IMR-90 (cell line): ENCODE data around the gene DDIAS. TPM values are rescaled to one million over a fixed set of nuclear protein-coding genes. Genes with fewer than 3 reads are reported as not detected.

Source experiments
- ATAC-seq: fragments of 200-7000 bp; cut with Tn5 transposase; 2 replicates; pipeline ENCODE4 v1.9.1; 2020; ENCODE audit warnings: low read depth, mild to moderate bottlenecking, moderate library complexity
- BruUV-seq: library from RNA; stranded (reverse); fragments of 400-500 nt; replicated peaks from 2 replicates; lab custom pipeline; 2021; lab: Mats Ljungman, UMichigan
- CTCF ChIA-PET: fragments of 300-600 bp; formaldehyde crosslinking; extraction: SDS; loops from one replicate; lab custom pipeline; 2021; ENCODE audit warnings: antibody characterized with exemption; lab: Yijun Ruan, JAX
- POLR2A ChIA-PET: fragments of 300-600 bp; sonication (Branson Sonifier 250); formaldehyde crosslinking; loops from one replicate; lab custom pipeline; 2022; ENCODE audit warnings: antibody characterized with exemption; ENCODE audit not compliant: unreplicated experiment; lab: Charles Lee
- DNase-seq: peaks from one replicate; pipeline ENCODE4 v3.0.0; 2013
- H2AFZ ChIP-seq: replicated peaks from 2 replicates; pipeline ENCODE3; 2013; ENCODE audit warnings: low read length, mild to moderate bottlenecking; ENCODE audit not compliant: poor library complexity
- H2AK5ac ChIP-seq: 2 replicates; pipeline ENCODE4 v1.6.1; 2013; ENCODE audit warnings: low read depth, low read length, inconsistent platforms
- H2AK9ac ChIP-seq: replicated peaks from 2 replicates; pipeline ENCODE3; 2013; ENCODE audit warnings: mild to moderate bottlenecking, low read depth, low read length, moderate library complexity; ENCODE audit not compliant: poor library complexity
- H2BK120ac ChIP-seq: 2 replicates; pipeline ENCODE4 v1.6.1; 2013; ENCODE audit warnings: low read depth, low read length, inconsistent platforms
- H2BK15ac ChIP-seq: 3 replicates; pipeline ENCODE4 v1.6.1; 2013; ENCODE audit warnings: low read depth, low read length, inconsistent platforms
- H2BK20ac ChIP-seq: 2 replicates; pipeline ENCODE4 v1.6.1; 2013; ENCODE audit warnings: low read depth, mild to moderate bottlenecking, inconsistent platforms, low read length, moderate library complexity
- H2BK5ac ChIP-seq: 2 replicates; pipeline ENCODE4 v1.6.1; 2013; ENCODE audit warnings: mild to moderate bottlenecking, low read depth, low read length, inconsistent platforms; ENCODE audit not compliant: poor library complexity, severe bottlenecking
- H3K14ac ChIP-seq: replicated peaks from 2 replicates; pipeline ENCODE4 v1.6.1; 2013; ENCODE audit warnings: low read depth, low read length, inconsistent platforms
- H3K18ac ChIP-seq: 2 replicates; pipeline ENCODE4 v1.6.1; 2013; ENCODE audit warnings: low read depth, low read length, control low read depth
- H3K23ac ChIP-seq: 2 replicates; pipeline ENCODE4 v1.6.1; 2013; ENCODE audit warnings: low read depth, low read length, inconsistent platforms
- H3K27ac ChIP-seq: 2 replicates; pipeline ENCODE4 v1.5.1; 2013; ENCODE audit warnings: mild to moderate bottlenecking, control low read depth, low read length; ENCODE audit not compliant: insufficient read depth
- H3K27me3 ChIP-seq: 2 replicates; pipeline ENCODE4 v1.6.1; 2013; ENCODE audit warnings: low read length; ENCODE audit not compliant: control insufficient read depth, insufficient read depth
- H3K36me3 ChIP-seq: 2 replicates; pipeline ENCODE4 v1.6.1; 2013; ENCODE audit warnings: low read length, mixed read lengths; ENCODE audit not compliant: control insufficient read depth, insufficient read depth
- H3K4ac ChIP-seq: 2 replicates; pipeline ENCODE4 v1.6.1; 2013; ENCODE audit warnings: low read depth, low read length, inconsistent platforms
- H3K4me1 ChIP-seq: 2 replicates; pipeline ENCODE4 v1.6.1; 2013; ENCODE audit warnings: low read length, mixed read lengths; ENCODE audit not compliant: control insufficient read depth, insufficient read depth
- H3K4me2 ChIP-seq: 2 replicates; pipeline ENCODE4 v1.6.1; 2013; ENCODE audit warnings: low read depth, mild to moderate bottlenecking, control low read depth, low read length, moderate library complexity
- H3K4me3 ChIP-seq: 2 replicates; pipeline ENCODE4 v1.5.1; 2013; ENCODE audit warnings: low read depth, mild to moderate bottlenecking, control low read depth, low read length, moderate library complexity; ENCODE audit not compliant: insufficient read depth
- H3K56ac ChIP-seq: 2 replicates; pipeline ENCODE4 v1.6.1; 2013; ENCODE audit warnings: low read length, inconsistent platforms; ENCODE audit not compliant: insufficient read depth; ENCODE audit errors: extremely low read depth
- H3K79me1 ChIP-seq, 2 experiments: 2 replicates each; pipeline ENCODE4 v1.6.1; 2013; ENCODE audit warnings: low read length in 2 of 2, inconsistent platforms in 1 of 2, low read depth in 1 of 2
- H3K9ac ChIP-seq: 2 replicates; pipeline ENCODE4 v1.6.1; 2013; ENCODE audit warnings: low read depth, low read length, control low read depth
- H3K9me1 ChIP-seq: 2 replicates; pipeline ENCODE4 v1.6.1; 2013; ENCODE audit warnings: low read length, inconsistent platforms; ENCODE audit not compliant: insufficient read depth
- H3K9me3 ChIP-seq: 2 replicates; pipeline ENCODE4 v1.6.1; 2013; ENCODE audit warnings: low read length; ENCODE audit not compliant: control insufficient read depth, insufficient read depth
- H4K20me1 ChIP-seq: 2 replicates; pipeline ENCODE4 v1.6.1; 2013; ENCODE audit warnings: low read length, inconsistent platforms; ENCODE audit not compliant: insufficient read depth
- H4K5ac ChIP-seq: 2 replicates; pipeline ENCODE4 v1.6.1; 2013; ENCODE audit warnings: mild to moderate bottlenecking, low read depth, low read length, control low read depth
- H4K8ac ChIP-seq, 2 experiments: 2 replicates each; pipeline ENCODE4 v1.6.1; 2013; ENCODE audit warnings: low read depth in 2 of 2, low read length in 2 of 2, control low read depth in 1 of 2, inconsistent platforms in 1 of 2
- H4K91ac ChIP-seq: 2 replicates; pipeline ENCODE4 v1.6.1; 2013; ENCODE audit warnings: low read depth, low read length, inconsistent platforms; ENCODE audit not compliant: insufficient read depth
- BHLHE40 ChIP-seq: fragments of 150-350 bp; IDR thresholded peaks from 2 replicates; pipeline ENCODE4 v1.6.1; 2016; ENCODE audit warnings: mild to moderate bottlenecking, low read depth, low read length
- MAZ ChIP-seq: IDR thresholded peaks from 2 replicates; pipeline ENCODE4 v1.6.1; 2012; ENCODE audit warnings: low read depth, mild to moderate bottlenecking, low read length, improper control_type of control experiment, moderate library complexity, borderline replicate concordance
- NFE2L2 ChIP-seq: fragments of 150-350 bp; IDR thresholded peaks from 2 replicates; pipeline ENCODE4 v1.6.1; 2016; ENCODE audit warnings: low read depth, mild to moderate bottlenecking, low read length
- RAD21 ChIP-seq: IDR thresholded peaks from 2 replicates; pipeline ENCODE4 v1.6.1; 2012; ENCODE audit warnings: low read length, improper control_type of control experiment
- RCOR1 ChIP-seq: IDR thresholded peaks from 2 replicates; pipeline ENCODE4 v1.6.1; 2012; ENCODE audit warnings: mild to moderate bottlenecking, low read length, improper control_type of control experiment; ENCODE audit not compliant: insufficient replicate concordance
- USF2 ChIP-seq: fragments of 150-350 bp; IDR thresholded peaks from 2 replicates; pipeline ENCODE4 v1.6.1; 2017; ENCODE audit warnings: mild to moderate bottlenecking, antibody characterized with exemption, low read length, low read depth
- dilution Hi-C: fragments of 300-500 bp; cut with HindIII; formaldehyde crosslinking; loops from one replicate; pipeline ENCODE4 v1.14.3; 2018; ENCODE audit warnings: low sequenced_read_pairs; ENCODE audit not compliant: unreplicated experiment
- in situ Hi-C: fragments of 300-500 bp; cut with MboI; formaldehyde crosslinking; loops from 3 replicates; pipeline ENCODE4 v1.14.3; 2019; ENCODE audit warnings: low sequenced_read_pairs, inconsistent platforms, mixed read lengths
- intact Hi-C: fragments of 100-400 bp; cut with micrococcal nuclease; formaldehyde crosslinking; loops from 2 replicates; pipeline ENCODE4 v1.10.0; 2022
- polyA plus RNA-seq, 3 experiments: library from polyadenylated mRNA; depleted of rRNA; stranded (reverse); fragments of >200 nt; gene quantifications; 2 replicates each; pipeline ENCODE4 v1.2.3, GENCODE V29; 2012; ENCODE audit warnings: low replicate concordance in 1 of 3
- total RNA-seq: library from RNA; depleted of rRNA; stranded (reverse); fragments of >200 nt; gene quantifications from 2 replicates; pipeline ENCODE4 v1.2.3, GENCODE V29; 2012

The DDIAS gene
- total and polyA plus RNA-seq, 2 of the 4 experiments (the other 2 are of a cell fraction), result 4.3 to 15.8 TPM

- Histone ChIP-seq H3K4me1 (no peaks in the 10 kb centered on the region), H3K4ac (no peak overlapping the region), H3K4me3 (no peak overlapping the region), H3K27ac (no peak overlapping the region), H4K20me1 (no peaks in the 10 kb centered on the region), H3K23ac (no peak overlapping the region), H2AFZ (peak overlapping the region; percentile 23), H3K56ac (no peak overlapping the region), H4K91ac (no peak overlapping the region), H2AK9ac (peak overlapping the region; percentile 61), H4K8ac (no peak overlapping the region), H3K9me3 (peaks cover 2% of the 10 kb centered on the region; the same call in 1 of the 2 replicates), H2BK20ac (no peak overlapping the region), H2AK5ac (no peak overlapping the region), H2BK15ac (no peak overlapping the region), H2BK5ac (no peak overlapping the region), H3K9ac (no peak overlapping the region), H3K79me1 (no peaks in the 10 kb centered on the region), H3K9me1 (peaks cover 3% of the 10 kb centered on the region; the same call in 1 of the 2 replicates), H3K18ac (no peak overlapping the region), H3K27me3 (no peaks in the 10 kb centered on the region), H3K36me3 (no peaks in the 10 kb centered on the region), H2BK120ac (no peak overlapping the region), H3K4me2 (no peak overlapping the region), H4K5ac (no peak overlapping the region), H3K14ac (no peak overlapping the region)
- dilution Hi-C loops, result no loop called here
- ChIA-PET CTCF (no interaction called here), POLR2A (interaction anchor here (0.6 kb wide), 1 partner anchor 23 kb away, joined by 3 read pairs; no protein-coding TSS in a partner anchor)
- intact Hi-C loops, result no loop called here
- DNase-seq (no peak), ATAC-seq (no peak)
- TF ChIP-seq BHLHE40 (no peak), USF2 (no peak), MAZ (no peak), RAD21 (no peak), RCOR1 (no peak), NFE2L2 (no peak)
- BruUV-seq, result no TSS peak
- in situ Hi-C loops, result no loop called here
These were observed 44.1 kb downstream of the DDIAS start for GRCh38 chr11:82945682-82946081.
